ENCODE results near the gene CCDC190. TPM values are rescaled to one million over a fixed set of nuclear protein-coding genes. Genes with fewer than 3 reads are reported as not detected.

CCDC190 gene
- total RNA-seq, 4 donors from 2014 or later: not detected

DNA sequence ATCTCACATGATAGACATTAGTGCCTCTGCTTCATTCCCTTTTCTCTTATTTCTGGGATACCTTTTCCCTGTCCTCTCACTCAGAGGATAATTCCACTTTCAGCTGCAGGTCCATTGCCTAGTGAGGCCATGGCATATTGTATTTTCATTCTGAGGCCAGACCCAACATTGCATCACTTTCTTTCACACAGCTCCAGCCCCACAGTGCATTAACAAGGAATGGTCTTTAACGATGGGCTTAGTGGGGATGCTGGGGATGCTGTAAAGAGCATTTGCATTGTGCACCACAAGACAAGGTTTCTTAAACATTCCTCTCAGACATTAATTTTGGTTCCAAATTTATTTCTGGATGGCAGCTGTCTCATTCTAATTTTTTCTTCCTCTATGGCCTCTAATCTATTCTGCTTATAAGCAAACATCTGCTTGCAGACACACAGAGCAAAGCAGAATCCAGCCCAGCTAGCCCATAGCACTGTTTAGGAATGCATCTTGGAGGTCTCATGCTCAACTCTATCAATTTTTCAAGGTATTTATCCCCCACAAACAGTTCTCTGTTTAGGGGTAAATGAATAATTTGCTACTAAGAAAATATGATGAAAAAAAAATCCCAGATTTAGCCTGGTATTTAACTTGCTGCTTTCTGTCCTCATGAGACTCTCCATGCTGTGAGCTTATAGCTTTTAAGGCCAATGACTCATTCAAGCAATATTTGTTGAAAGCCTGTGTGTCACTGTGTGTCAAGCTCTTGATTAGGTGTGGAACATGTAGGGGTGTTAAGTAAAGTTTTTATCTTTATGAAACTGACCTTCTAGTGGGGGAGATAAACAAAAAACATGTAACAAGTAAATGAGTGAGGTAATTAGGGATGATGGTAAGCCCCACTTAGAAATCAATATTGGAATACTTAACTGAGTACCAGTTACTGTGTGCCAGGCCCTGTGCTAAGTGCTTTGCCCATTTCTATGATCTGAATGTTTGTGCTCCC is 44.5 kb upstream of the CCDC190 start:
- DNase-seq (no peak), ATAC-seq (peak; percentile 45 to 69)
- no peak for TF ChIP-seq POLR2A (IDR thresholded peaks at IDR 0.05)
- TF ChIP-seq, protein P1, sequence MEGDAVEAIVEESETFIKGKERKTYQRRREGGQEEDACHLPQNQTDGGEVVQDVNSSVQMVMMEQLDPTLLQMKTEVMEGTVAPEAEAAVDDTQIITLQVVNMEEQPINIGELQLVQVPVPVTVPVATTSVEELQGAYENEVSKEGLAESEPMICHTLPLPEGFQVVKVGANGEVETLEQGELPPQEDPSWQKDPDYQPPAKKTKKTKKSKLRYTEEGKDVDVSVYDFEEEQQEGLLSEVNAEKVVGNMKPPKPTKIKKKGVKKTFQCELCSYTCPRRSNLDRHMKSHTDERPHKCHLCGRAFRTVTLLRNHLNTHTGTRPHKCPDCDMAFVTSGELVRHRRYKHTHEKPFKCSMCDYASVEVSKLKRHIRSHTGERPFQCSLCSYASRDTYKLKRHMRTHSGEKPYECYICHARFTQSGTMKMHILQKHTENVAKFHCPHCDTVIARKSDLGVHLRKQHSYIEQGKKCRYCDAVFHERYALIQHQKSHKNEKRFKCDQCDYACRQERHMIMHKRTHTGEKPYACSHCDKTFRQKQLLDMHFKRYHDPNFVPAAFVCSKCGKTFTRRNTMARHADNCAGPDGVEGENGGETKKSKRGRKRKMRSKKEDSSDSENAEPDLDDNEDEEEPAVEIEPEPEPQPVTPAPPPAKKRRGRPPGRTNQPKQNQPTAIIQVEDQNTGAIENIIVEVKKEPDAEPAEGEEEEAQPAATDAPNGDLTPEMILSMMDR (IDR thresholded peaks at IDR 0.05 in 4 of 5, conservative IDR thresholded peaks at IDR 0.05 in 1 of 5): no peak
- intact Hi-C loops (cut with DNase I; ENCODE audit: low total_unique reads) (no loop called here), in situ Hi-C loops (cut with MboI; ENCODE audit: low sequenced_read_pairs in 4 of 4) (no loop called here)
- Histone ChIP-seq H3K27ac (peak overlapping the region; percentile 60 to 76 (median 74)), H3K9me3 (no peaks in the 10 kb centered on the region), H3K4me1 (peaks cover 31 to 41% of the 10 kb centered on the region in 2 donors), H3K36me3 (no peaks in the 10 kb centered on the region), H3K27me3 (no peaks in the 10 kb centered on the region), H3K4me3 (no peak overlapping the region)

DNA sequence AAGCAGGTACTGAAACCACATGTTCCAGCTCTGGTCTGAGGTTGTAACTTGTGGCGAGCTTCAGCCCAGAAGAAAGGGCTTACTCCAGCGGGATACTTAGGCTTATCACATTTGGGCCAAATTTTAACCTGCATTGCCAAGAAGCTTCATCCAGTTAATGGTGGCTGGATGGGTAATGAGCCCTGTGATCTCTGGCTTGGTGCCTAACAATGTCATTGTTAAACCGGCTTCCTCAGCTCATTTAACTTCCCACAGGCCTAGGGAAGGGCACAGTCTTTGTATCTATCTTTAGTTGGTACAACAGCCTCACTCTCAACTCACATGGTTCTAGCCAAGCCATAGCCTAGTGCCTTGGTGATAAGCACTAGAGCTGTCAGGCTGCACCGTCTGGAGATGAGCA is 43.6 kb upstream of the CCDC190 start:
- TF ChIP-seq POLR2A (IDR thresholded peaks at IDR 0.05): no peak
- TF ChIP-seq, protein P1 (IDR thresholded peaks at IDR 0.05 in 4 of 5, conservative IDR thresholded peaks at IDR 0.05 in 1 of 5): no peak
- no peak for DNase-seq
- peak overlapping the region; percentile 60 to 76 (median 74) for H3K27ac ChIP-seq
- H3K36me3 ChIP-seq: no peaks in the 10 kb centered on the region
- intact Hi-C loops (cut with DNase I; ENCODE audit: low total_unique reads) (no loop called here), in situ Hi-C loops (cut with MboI; ENCODE audit: low sequenced_read_pairs in 4 of 4) (no loop called here)
- H3K27me3 ChIP-seq: no peaks in the 10 kb centered on the region
- no peak overlapping the region for H3K4me3 ChIP-seq
- H3K9me3 ChIP-seq: no peaks in the 10 kb centered on the region
- ATAC-seq: no peak
- peaks cover 38 to 43% of the 10 kb centered on the region in 2 donors for H3K4me1 ChIP-seq

DNA sequence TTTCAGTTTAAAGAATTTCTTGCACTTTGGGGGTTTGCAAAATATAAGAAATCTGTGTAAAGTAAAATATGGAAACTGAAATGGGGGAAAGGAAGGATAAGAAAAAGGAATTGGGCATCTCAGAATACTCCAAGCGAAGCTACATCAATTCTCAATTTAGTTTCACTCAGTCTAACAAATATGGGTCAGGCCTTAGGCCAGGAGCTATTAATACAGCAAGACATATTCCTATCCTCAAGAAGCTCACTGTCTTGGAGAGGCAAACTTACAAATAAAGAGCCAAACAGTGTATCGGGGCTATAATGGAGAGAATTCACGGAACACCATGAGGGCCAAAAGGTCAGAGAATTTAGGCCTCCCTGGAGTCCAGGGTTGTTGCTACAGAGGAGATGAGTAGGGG is 43.0 kb upstream of the CCDC190 start:
- intact Hi-C loops (cut with DNase I; ENCODE audit: low total_unique reads) (no loop called here), in situ Hi-C loops (cut with MboI; ENCODE audit: low sequenced_read_pairs in 4 of 4) (no loop called here)
- ATAC-seq (peak; percentile 37 to 44), DNase-seq (no peak)
- no peak overlapping the region for H3K4me3 ChIP-seq
- no peaks in the 10 kb centered on the region for H3K27me3 ChIP-seq
- no peak for TF ChIP-seq POLR2A (IDR thresholded peaks at IDR 0.05)
- TF ChIP-seq, protein P1 (IDR thresholded peaks at IDR 0.05 in 4 of 5, conservative IDR thresholded peaks at IDR 0.05 in 1 of 5): no peak
- H3K4me1 ChIP-seq: peaks cover 44 to 47% of the 10 kb centered on the region in 2 donors
- peak overlapping the region; percentile 60 to 76 (median 74) for H3K27ac ChIP-seq
- no peaks in the 10 kb centered on the region for H3K36me3 ChIP-seq
- H3K9me3 ChIP-seq: no peaks in the 10 kb centered on the region

DNA sequence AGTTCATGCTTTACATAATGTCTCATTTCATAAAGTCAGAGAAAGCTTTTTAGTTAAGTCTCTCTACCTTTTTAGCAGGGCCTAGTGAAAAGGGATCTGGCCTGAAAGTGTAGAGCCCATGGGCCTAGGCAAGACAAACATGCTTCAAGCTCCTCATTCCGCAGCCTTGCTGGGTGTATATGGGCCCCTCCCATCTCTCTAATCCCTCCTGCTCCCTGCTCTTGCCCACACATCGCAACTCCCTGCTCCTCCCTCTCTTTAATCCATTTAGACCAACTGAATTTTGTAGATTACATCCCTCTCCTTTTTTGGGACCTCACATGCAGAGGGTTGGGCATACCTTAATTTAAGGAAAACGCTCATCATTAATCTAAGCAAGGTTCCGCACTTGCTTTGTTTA is 42.3 kb upstream of the CCDC190 start:
- Histone ChIP-seq H3K27me3 (no peaks in the 10 kb centered on the region), H3K36me3 (no peaks in the 10 kb centered on the region), H3K4me1 (peaks cover 50 to 51% of the 10 kb centered on the region in 2 donors), H3K27ac (peak overlapping the region; percentile 60 to 76 (median 74)), H3K9me3 (no peaks in the 10 kb centered on the region), H3K4me3 (no peak overlapping the region)
- intact Hi-C loops (cut with DNase I; ENCODE audit: low total_unique reads): no loop called here
- TF ChIP-seq, protein P1 (IDR thresholded peaks at IDR 0.05 in 4 of 5, conservative IDR thresholded peaks at IDR 0.05 in 1 of 5): no peak
- no peak for TF ChIP-seq POLR2A (IDR thresholded peaks at IDR 0.05)
- ATAC-seq (no peak), DNase-seq (no peak)
- in situ Hi-C loops (cut with MboI; ENCODE audit: low sequenced_read_pairs in 4 of 4): no loop called here
